ENCODE results near the gene BNC2.

BNC2 gene

GRCh38 chr9:16543225-16543624 is 327.2 kb downstream of the BNC2 start (continued):
- no peak for TF ChIP-seq MYNN (tag by site-specific recombination; IDR thresholded peaks at IDR 0.05; ENCODE audit: borderline replicate concordance)
- TF ChIP-seq ZSCAN4 (tag by site-specific recombination; IDR thresholded peaks at IDR 0.05) = no peak

GRCh38 chr9:16542290-16542689 is 328.2 kb downstream of the BNC2 start:
- no peak overlapping the region for H3K4me3 ChIP-seq (ENCODE audit: low read depth, low read length)
- CTCF ChIA-PET = interaction anchor here (0.9 to 1.4 kb wide), 2 partner anchors 13 to 18 kb away, joined by 3 to 4 read pairs; no protein-coding TSS in a partner anchor
- TF ChIP-seq SETDB1 (IDR thresholded peaks at IDR 0.05; ENCODE audit: insufficient read length, low read length) = no peak
- TF ChIP-seq KLF9 (tag by site-specific recombination; IDR thresholded peaks at IDR 0.05; ENCODE audit: low read depth) = no peak
- TF ChIP-seq ZNF398 (tag by site-specific recombination; IDR thresholded peaks at IDR 0.05) = no peak
- TF ChIP-seq ZNF626 (tag by site-specific recombination; IDR thresholded peaks at IDR 0.05) = no peak
- TF ChIP-seq GFI1B (tag by site-specific recombination; IDR thresholded peaks at IDR 0.05) = no peak
- TF ChIP-seq ZEB2 (tag by site-specific recombination; IDR thresholded peaks at IDR 0.05) = no peak
- TF ChIP-seq ZNF701 (tag by site-specific recombination; IDR thresholded peaks at IDR 0.05) = no peak
- no peak for TF ChIP-seq ZNF202 (tag by site-specific recombination; IDR thresholded peaks at IDR 0.05; ENCODE audit: borderline replicate concordance)
- TF ChIP-seq ZNF670 (tag by site-specific recombination; IDR thresholded peaks at IDR 0.05; ENCODE audit: low read depth) = no peak
- no peak for TF ChIP-seq BCL6B (tag by site-specific recombination; IDR thresholded peaks at IDR 0.05)
- no peak for TF ChIP-seq ZNF792 (tag by site-specific recombination; IDR thresholded peaks at IDR 0.05)
- TF ChIP-seq ZNF324 (tag by site-specific recombination; IDR thresholded peaks at IDR 0.05) = no peak
- TF ChIP-seq ZSCAN5A (tag by site-specific recombination; IDR thresholded peaks at IDR 0.05) = no peak
- no peak for TF ChIP-seq ZNF571 (tag by site-specific recombination; IDR thresholded peaks at IDR 0.05)
- no peak for TF ChIP-seq PRDM6 (tag by site-specific recombination; IDR thresholded peaks at IDR 0.05)
- no peak for TF ChIP-seq GLI4 (tag by site-specific recombination; IDR thresholded peaks at IDR 0.05)
- no peak for TF ChIP-seq INSM2 (tag by site-specific recombination; IDR thresholded peaks at IDR 0.05)
- TF ChIP-seq ZFP41 (tag by site-specific recombination; IDR thresholded peaks at IDR 0.05; ENCODE audit: borderline replicate concordance) = no peak
- POLR2A ChIA-PET = no interaction called here
- no peaks in the 10 kb centered on the region for H3K36me3 ChIP-seq (ENCODE audit: control insufficient read depth in 2 of 2, insufficient read depth in 1 of 2, low read length in 2 of 2)
- H3K9me3 ChIP-seq (ENCODE audit: control insufficient read depth, insufficient read depth, low read depth, low read length) = no peaks in the 10 kb centered on the region
- peaks cover 6% of the 10 kb centered on the region; the same call in 1 of the 2 replicates for H3K4me1 ChIP-seq (ENCODE audit: control insufficient read depth, insufficient read depth, low read length)
- H3K27ac ChIP-seq (ENCODE audit: extremely low read depth, low read depth, low read length) = no peak overlapping the region

All from HEK293 (cell line).